Vagina (tissue), 2 donors: ENCODE data around the gene CHST12.

Experiments
- POLR2A ChIP-seq, 2 donors: fragments of 450-650 bp; IDR thresholded peaks; one replicate each; pipeline ENCODE4 v1.6.1; 2017; ENCODE audit warnings: antibody characterized with exemption in 2 of 2, mild to moderate bottlenecking in 2 of 2, moderate library complexity in 2 of 2
- POLR2AphosphoS5 ChIP-seq, 2 donors: sonication (generic); formaldehyde crosslinking; IDR thresholded peaks; one replicate each; pipeline ENCODE4 v1.9.0; 2017; ENCODE audit warnings: antibody characterized with exemption in 2 of 2, mild to moderate bottlenecking in 2 of 2, low read depth in 1 of 2; ENCODE audit not compliant: insufficient read depth in 1 of 2
- TF ChIP-seq, protein P1 (sequence below), 3 experiments: fragments of 450-650 bp in 2 of 3; fragments of 200-600 bp in 1 of 3; sonication (generic) in 1 of 3; IDR thresholded peaks; one replicate each; pipeline ENCODE4 v1.5.1; 2017 to 2019; ENCODE audit warnings: antibody characterized with exemption in 3 of 3, mild to moderate bottlenecking in 2 of 3, moderate library complexity in 2 of 3

DNA sequence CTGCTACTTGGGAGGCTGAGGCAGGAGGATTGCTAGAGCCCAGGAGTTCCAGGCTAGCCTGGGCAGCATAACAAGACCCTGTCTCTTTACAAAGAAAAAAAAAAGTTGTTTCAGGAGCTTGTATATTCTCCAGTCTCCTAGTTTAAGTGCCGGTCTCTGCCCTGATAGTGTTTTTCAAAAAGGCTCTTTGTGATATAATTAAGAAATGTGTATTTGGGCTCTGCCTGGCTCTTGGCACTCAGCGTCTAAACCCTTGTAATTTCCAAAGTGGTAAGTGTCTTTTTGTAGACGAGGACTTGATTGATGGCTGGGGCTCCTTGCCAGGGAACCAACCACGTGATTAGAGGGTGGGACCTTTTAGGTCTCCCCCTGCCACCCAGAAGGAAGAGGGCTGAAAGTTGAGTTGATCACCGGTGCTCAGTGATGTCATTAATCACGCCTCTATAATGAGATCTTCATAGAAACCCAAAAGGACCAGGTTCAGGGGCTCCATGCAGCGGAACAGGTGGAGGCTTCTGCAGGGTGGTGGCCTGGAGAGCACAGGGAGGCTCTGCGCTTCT, 44.4 kb upstream of the CHST12 start:
- TF ChIP-seq POLR2A (IDR thresholded peaks at IDR 0.05) = no peak
- TF ChIP-seq, protein P1, sequence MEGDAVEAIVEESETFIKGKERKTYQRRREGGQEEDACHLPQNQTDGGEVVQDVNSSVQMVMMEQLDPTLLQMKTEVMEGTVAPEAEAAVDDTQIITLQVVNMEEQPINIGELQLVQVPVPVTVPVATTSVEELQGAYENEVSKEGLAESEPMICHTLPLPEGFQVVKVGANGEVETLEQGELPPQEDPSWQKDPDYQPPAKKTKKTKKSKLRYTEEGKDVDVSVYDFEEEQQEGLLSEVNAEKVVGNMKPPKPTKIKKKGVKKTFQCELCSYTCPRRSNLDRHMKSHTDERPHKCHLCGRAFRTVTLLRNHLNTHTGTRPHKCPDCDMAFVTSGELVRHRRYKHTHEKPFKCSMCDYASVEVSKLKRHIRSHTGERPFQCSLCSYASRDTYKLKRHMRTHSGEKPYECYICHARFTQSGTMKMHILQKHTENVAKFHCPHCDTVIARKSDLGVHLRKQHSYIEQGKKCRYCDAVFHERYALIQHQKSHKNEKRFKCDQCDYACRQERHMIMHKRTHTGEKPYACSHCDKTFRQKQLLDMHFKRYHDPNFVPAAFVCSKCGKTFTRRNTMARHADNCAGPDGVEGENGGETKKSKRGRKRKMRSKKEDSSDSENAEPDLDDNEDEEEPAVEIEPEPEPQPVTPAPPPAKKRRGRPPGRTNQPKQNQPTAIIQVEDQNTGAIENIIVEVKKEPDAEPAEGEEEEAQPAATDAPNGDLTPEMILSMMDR (IDR thresholded peaks at IDR 0.05) = no peak
- no peak for TF ChIP-seq POLR2AphosphoS5 (IDR thresholded peaks at IDR 0.05; ENCODE audit: insufficient read depth in 1 of 2, low read depth in 1 of 2)
